H1 (cell line): Measurements from ENCODE around the gene DSCAM. TPM values are rescaled to one million over a fixed set of nuclear protein-coding genes. Genes with fewer than 3 reads are reported as not detected.

Experiments used
- CTCF ChIA-PET: fragments of 300-600 bp; sonication (Branson Sonifier 250); formaldehyde crosslinking; loops from one replicate; lab custom pipeline; 2021; ENCODE audit not compliant: partially characterized antibody; lab: Charles Lee
- POLR2A ChIA-PET: fragments of 300-600 bp; sonication (Branson Sonifier 250); formaldehyde crosslinking; loops from one replicate; lab custom pipeline; 2021; ENCODE audit warnings: inconsistent platforms; ENCODE audit not compliant: partially characterized antibody; lab: Charles Lee
- DNase-seq, 2 experiments: peaks; one replicate each; pipeline versions ENCODE4 v3.0.0 to v3.0.0-alpha.2; 2010 to 2022; ENCODE audit warnings: low spot score in 2 of 2, low read depth in 1 of 2, mixed read lengths in 1 of 2
- FAIRE-seq: peaks from 2 replicates; lab custom pipeline; 2011; peaks lifted over from hg19 to GRCh38; lab: Jason Lieb, UNC
- H2AFZ ChIP-seq: 2 replicates; pipeline ENCODE4 v1.8.1; 2012; ENCODE audit warnings: low read length, inconsistent platforms
- H2AK5ac ChIP-seq: 2 replicates; pipeline ENCODE4 v1.6.1; 2013; ENCODE audit warnings: low read depth, low read length
- H2BK120ac ChIP-seq: replicated peaks from 2 replicates; pipeline ENCODE3; 2013; ENCODE audit warnings: low read depth, low read length, inconsistent platforms
- H2BK12ac ChIP-seq: 2 replicates; pipeline ENCODE4 v1.6.1; 2013; ENCODE audit warnings: low read depth, low read length
- H2BK15ac ChIP-seq: 2 replicates; pipeline ENCODE4 v1.6.1; 2013; ENCODE audit warnings: low read length
- H2BK20ac ChIP-seq: 2 replicates; pipeline ENCODE4 v1.6.1; 2013; ENCODE audit warnings: low read length
- H2BK5ac ChIP-seq: 2 replicates; pipeline ENCODE4 v1.6.1; 2013; ENCODE audit warnings: low read depth, low read length
- H3K14ac ChIP-seq: 2 replicates; pipeline ENCODE4 v1.6.1; 2013; ENCODE audit warnings: inconsistent platforms; ENCODE audit not compliant: insufficient read length
- H3K18ac ChIP-seq: 2 replicates; pipeline ENCODE4 v1.6.1; 2013; ENCODE audit warnings: low read length; ENCODE audit errors: extremely low read depth
- H3K23ac ChIP-seq: 2 replicates; pipeline ENCODE4 v1.6.1; 2013; ENCODE audit warnings: inconsistent platforms; ENCODE audit not compliant: insufficient read length
- H3K23me2 ChIP-seq: 2 replicates; pipeline ENCODE4 v1.6.1; 2013; ENCODE audit warnings: low read depth, low read length
- H3K27ac ChIP-seq: 2 replicates; pipeline ENCODE4 v1.6.1; 2011; ENCODE audit warnings: low read depth, low read length, inconsistent platforms
- H3K27me3 ChIP-seq, 4 experiments: replicated peaks in 1 of 4; 1 replicate in 1 of 4; 2 replicates in 3 of 4; pipeline versions ENCODE4 v1.6.1 to v1.8.1; 2011 to 2013; ENCODE audit warnings: low read length in 3 of 4, mild to moderate bottlenecking in 3 of 4, inconsistent platforms in 2 of 4, mixed read lengths in 2 of 4, moderate library complexity in 1 of 4; ENCODE audit not compliant: control insufficient read depth in 3 of 4, insufficient read depth in 3 of 4; ENCODE audit errors: extremely low read depth in 1 of 4
- H3K36me3 ChIP-seq, 4 experiments: 2 replicates each; pipeline versions ENCODE4 v1.6.1 to v1.8.1; 2011 to 2013; ENCODE audit warnings: mild to moderate bottlenecking in 4 of 4, low read length in 3 of 4, moderate library complexity in 2 of 4, control low read depth in 1 of 4, inconsistent platforms in 1 of 4; ENCODE audit not compliant: insufficient read depth in 4 of 4, control insufficient read depth in 2 of 4
- H3K4ac ChIP-seq: replicated peaks from 2 replicates; pipeline ENCODE3; 2013; ENCODE audit warnings: low read length, low read depth, mixed read lengths, inconsistent platforms; ENCODE audit not compliant: insufficient read length
- H3K4me1 ChIP-seq, 4 experiments: replicated peaks in 1 of 4; 1 replicate in 1 of 4; 2 replicates in 3 of 4; pipeline versions ENCODE4 v1.6.1 to v1.8.1; 2011 to 2013; ENCODE audit warnings: low read length in 3 of 4, inconsistent platforms in 2 of 4, mixed read lengths in 1 of 4; ENCODE audit not compliant: insufficient read depth in 4 of 4, control insufficient read depth in 3 of 4
- H3K4me2 ChIP-seq, 2 experiments: 2 replicates each; pipeline versions ENCODE4 v1.6.1 to v1.8.1; 2011 to 2013; ENCODE audit warnings: low read depth in 2 of 2, low read length in 2 of 2, control low read depth in 1 of 2, inconsistent platforms in 1 of 2, mild to moderate bottlenecking in 1 of 2; ENCODE audit not compliant: insufficient read depth in 1 of 2
- H3K4me3 ChIP-seq, 4 experiments: fragments of 200-600, 300-600 bp in 1 of 4; sonication (generic), shearing (Covaris generic), sonication (Bioruptor Twin) in 1 of 4; 2 replicates each; pipeline versions ENCODE4 v1.5.1 to v1.8.1; 2011 to 2016; ENCODE audit warnings: low read length in 4 of 4, low read depth in 3 of 4, control low read depth in 2 of 4, inconsistent platforms in 2 of 4, mild to moderate bottlenecking in 2 of 4, mixed read lengths in 1 of 4, moderate library complexity in 1 of 4; ENCODE audit not compliant: insufficient read depth in 2 of 4; ENCODE audit errors: extremely low read depth in 1 of 4
- H3K56ac ChIP-seq: replicated peaks from 2 replicates; pipeline ENCODE3; 2013; ENCODE audit warnings: low read depth, mild to moderate bottlenecking, mixed read lengths, low read length, inconsistent platforms; ENCODE audit not compliant: insufficient read length
- H3K79me1 ChIP-seq: 2 replicates; pipeline ENCODE4 v1.6.1; 2013; ENCODE audit warnings: low read depth, low read length, control low read depth
- H3K79me2 ChIP-seq, 2 experiments: 2 replicates each; pipeline versions ENCODE4 v1.6.1 to v1.8.1; 2012 to 2013; ENCODE audit warnings: low read length in 2 of 2, mild to moderate bottlenecking in 2 of 2, inconsistent platforms in 1 of 2; ENCODE audit not compliant: insufficient read depth in 2 of 2, control insufficient read depth in 1 of 2
- H3K9ac ChIP-seq, 4 experiments: replicated peaks in 1 of 4; 1 replicate in 1 of 4; 2 replicates in 3 of 4; pipeline versions ENCODE4 v1.6.1 to v1.8.1; 2011 to 2013; ENCODE audit warnings: low read depth in 3 of 4, low read length in 3 of 4, control low read depth in 2 of 4, mild to moderate bottlenecking in 2 of 4, moderate library complexity in 2 of 4, inconsistent platforms in 1 of 4; ENCODE audit errors: extremely low read depth in 1 of 4
- H3K9me3 ChIP-seq, 2 experiments: 2 replicates each; pipeline versions ENCODE4 v1.6.1 to v1.8.1; 2012 to 2013; ENCODE audit warnings: mild to moderate bottlenecking in 2 of 2, moderate library complexity in 2 of 2, control low read depth in 1 of 2, inconsistent platforms in 1 of 2, low read depth in 1 of 2, low read length in 1 of 2, mixed read lengths in 1 of 2; ENCODE audit not compliant: insufficient read depth in 2 of 2
- H4K20me1 ChIP-seq, 2 experiments: replicated peaks in 1 of 2; 2 replicates each; pipeline versions ENCODE3 to v1.8.1; 2011 to 2013; ENCODE audit warnings: inconsistent platforms in 2 of 2, low read length in 2 of 2, mild to moderate bottlenecking in 1 of 2; ENCODE audit not compliant: insufficient read depth in 2 of 2, control insufficient read depth in 1 of 2
- H4K5ac ChIP-seq: 2 replicates; pipeline ENCODE4 v1.6.1; 2013; ENCODE audit warnings: low read length, low read depth, mixed read lengths, inconsistent platforms; ENCODE audit not compliant: insufficient read length
- H4K8ac ChIP-seq: 2 replicates; pipeline ENCODE4 v1.8.0; 2013; ENCODE audit warnings: mild to moderate bottlenecking, moderate library complexity, low read length, inconsistent platforms; ENCODE audit not compliant: insufficient read depth; ENCODE audit errors: extremely low read depth
- H4K91ac ChIP-seq: replicated peaks from 2 replicates; pipeline ENCODE3; 2013; ENCODE audit warnings: low read length, mixed read lengths, inconsistent platforms; ENCODE audit not compliant: insufficient read length
- WGBS, 2 experiments: shearing (Covaris generic) in 1 of 2; methylation state at CpG; one replicate each; pipeline versions ENCODE4 v1.1.6 to v1.1.7; 2013 to 2015; ENCODE audit warnings: low lambda C conversion rate in 2 of 2, mixed read lengths in 2 of 2, inconsistent platforms in 1 of 2, low coverage in 1 of 2, missing lambda C conversion rate in 1 of 2; ENCODE audit not compliant: insufficient replicate concordance in 2 of 2, insufficient coverage in 1 of 2, insufficient read length in 1 of 2; ENCODE audit errors: extremely low coverage in 1 of 2, missing lambda C conversion rate in 1 of 2; 5-methylcytosine and 5-hydroxymethylcytosine counted together
- polyA plus RNA-seq, 7 experiments: library from polyadenylated mRNA; depleted of rRNA in 3 of 7; stranded (reverse) in 5 of 7; unstranded in 2 of 7; fragments of >200 nt in 5 of 7; fragments of 200-250 nt in 2 of 7; gene quantifications; 1 replicate in 5 of 7; 2 replicates in 1 of 7; 4 replicates in 1 of 7; pipeline versions ENCODE4 v1.2.1 to v1.2.3, GENCODE V29; 2011 to 2013; ENCODE audit warnings: missing spikeins in 2 of 7, mixed read lengths in 2 of 7
- total RNA-seq: library from RNA; stranded (reverse); fragmentation: NEBNext Ultra II Directional; extraction: Animal tissue kit (Norgen Biotek cat#: 25700); gene quantifications from 2 replicates; pipeline ENCODE4 v1.2.1, GENCODE V29; 2021

The DSCAM gene
- total and polyA plus RNA-seq, 2 of the 8 experiments (the other 6 are each of a cell fraction or from before 2014, with no cell fraction given): 0.02 to 0.15 TPM

GRCh38 chr21:40404396-40404800, 442.6 kb downstream of the DSCAM start:
- H3K79me2 ChIP-seq: no peaks in the 10 kb centered on the region
- no peak overlapping the region for H3K27ac ChIP-seq
- H3K56ac ChIP-seq: no peak overlapping the region
- no peak overlapping the region for H3K23ac ChIP-seq
- H3K23me2 ChIP-seq: no peaks in the 10 kb centered on the region
- no peak overlapping the region for H4K91ac ChIP-seq
- no peak overlapping the region for H3K14ac ChIP-seq
- no peaks in the 10 kb centered on the region for H3K27me3 ChIP-seq
- no peaks in the 10 kb centered on the region; a peak in 1 of 4 replicates for H3K9me3 ChIP-seq
- DNase-seq (no peak), FAIRE-seq (no peak)
- WGBS, 2 experiments: 92% methylated on average over 3 of the region's 3 CpGs; no CpG with 5 or more reads in 1 of the 2 experiments
- no peaks in the 10 kb centered on the region for H3K36me3 ChIP-seq
- no peak overlapping the region for H3K9ac ChIP-seq
- ChIA-PET CTCF (interaction anchor here (0.6 to 1.4 kb wide), 3 partner anchors 14 to 444 kb away, joined by 3 to 4 read pairs (median 3); no protein-coding TSS in a partner anchor), POLR2A (no interaction called here)
- H4K8ac ChIP-seq: no peak overlapping the region
- H3K4me3 ChIP-seq: no peak overlapping the region
- no peak overlapping the region for H2AFZ ChIP-seq
- no peak overlapping the region for H3K4me2 ChIP-seq
- no peak overlapping the region for H2BK120ac ChIP-seq
- no peak overlapping the region for H4K5ac ChIP-seq
- no peaks in the 10 kb centered on the region for H3K4me1 ChIP-seq
- H3K79me1 ChIP-seq: no peaks in the 10 kb centered on the region
- no peak overlapping the region for H3K18ac ChIP-seq
- no peak overlapping the region for H2BK12ac ChIP-seq
- no peak overlapping the region for H2BK5ac ChIP-seq
- H4K20me1 ChIP-seq: no peaks in the 10 kb centered on the region
- no peak overlapping the region for H2BK15ac ChIP-seq
- H3K4ac ChIP-seq: no peak overlapping the region
- H2AK5ac ChIP-seq: no peak overlapping the region
- H2BK20ac ChIP-seq: no peak overlapping the region
